K562 (cell line): ENCODE measurements around the gene ZNF740. TPM values are rescaled to one million over a fixed set of nuclear protein-coding genes. Genes with fewer than 3 reads are reported as not detected.

Experiments
- ARID1B ChIP-seq: fragments of 450-650 bp; IDR thresholded peaks from 2 replicates; pipeline ENCODE4 v1.6.1; 2016; ENCODE audit warnings: antibody characterized with exemption, mild to moderate bottlenecking, inconsistent platforms
- CBX2 ChIP-seq: fragments of 200-600 bp; sonication (generic); IDR thresholded peaks from one replicate; pipeline ENCODE4 v1.6.1; 2012; ENCODE audit warnings: mild to moderate bottlenecking, low read length, inconsistent platforms; ENCODE audit not compliant: insufficient read depth, poor library complexity, severe bottlenecking
- CCAR2 ChIP-seq: fragments of 200-400 bp; formaldehyde crosslinking; IDR thresholded peaks from 2 replicates; pipeline ENCODE4 v1.6.1; 2017; ENCODE audit warnings: mild to moderate bottlenecking, low read depth, low read length
- COPS2 ChIP-seq: fragments of 450-650 bp; conservative IDR thresholded peaks from 2 replicates; pipeline ENCODE4 v1.6.1; 2016; ENCODE audit warnings: mild to moderate bottlenecking, moderate library complexity
- CREB1 ChIP-seq, 2 experiments: sonication (generic) in 1 of 2; formaldehyde crosslinking in 1 of 2; IDR thresholded peaks; 2 replicates each; pipeline versions ENCODE4 v1.6.1 to v1.8.0; 2012 to 2022; ENCODE audit warnings: inconsistent platforms in 1 of 2, mild to moderate bottlenecking in 1 of 2, missing genetic modification reagents in 1 of 2, moderate library complexity in 1 of 2
- EGR1 ChIP-seq: fragments of 450-650 bp; conservative IDR thresholded peaks from 2 replicates; pipeline ENCODE4 v1.6.1; 2017; ENCODE audit warnings: mild to moderate bottlenecking
- ELF4 ChIP-seq: fragments of 450-650 bp; formaldehyde crosslinking; IDR thresholded peaks from 2 replicates; pipeline ENCODE4 v1.4.0; 2022; ENCODE audit warnings: missing genetic modification characterization
- EP400 ChIP-seq: fragments of 450-650 bp; IDR thresholded peaks from 2 replicates; pipeline ENCODE4 v1.6.1; 2017; ENCODE audit warnings: antibody characterized with exemption, mild to moderate bottlenecking, moderate library complexity
- IRF2 ChIP-seq: sonication (generic); formaldehyde crosslinking; IDR thresholded peaks from 2 replicates; pipeline ENCODE4 v1.8.1; 2022; ENCODE audit warnings: mild to moderate bottlenecking, missing genetic modification reagents
- KAT8 ChIP-seq: fragments of 450-650 bp; IDR thresholded peaks from 2 replicates; pipeline ENCODE4 v1.6.1; 2016; ENCODE audit warnings: low read depth, mild to moderate bottlenecking
- NCOA4 ChIP-seq: fragments of 450-650 bp; IDR thresholded peaks from 2 replicates; pipeline ENCODE4 v1.6.1; 2018; ENCODE audit warnings: mild to moderate bottlenecking; ENCODE audit not compliant: partially characterized antibody
- ZKSCAN1 ChIP-seq: fragments of 150-350 bp; IDR thresholded peaks from 2 replicates; pipeline ENCODE4 v1.6.1; 2016; ENCODE audit warnings: low read depth, low read length
- ZNF263 ChIP-seq: sonication (generic); formaldehyde crosslinking; IDR thresholded peaks from 2 replicates; pipeline ENCODE4 v1.8.0; 2022; ENCODE audit warnings: mild to moderate bottlenecking, missing genetic modification reagents, borderline replicate concordance
- ZNF785 ChIP-seq: fragments of 250-450 bp; sonication (Bioruptor Pico); IDR thresholded peaks from 2 replicates; pipeline ENCODE4 v1.4.0; 2020; ENCODE audit warnings: mild to moderate bottlenecking
- polyA plus RNA-seq, 8 experiments: library from polyadenylated mRNA; depleted of rRNA in 4 of 8; stranded (reverse) in 5 of 8; unstranded in 3 of 8; fragments of >200 nt; fragmentation: Nextera tagmentation in 2 of 8; fragmentation: Illumina TruSeq in 1 of 8; extraction: Ambion mirVana in 2 of 8; extraction: Trizol in 1 of 8; gene quantifications; 2 replicates each; pipeline versions ENCODE4 v1.2.1 to v1.2.3, GENCODE V29; 2011 to 2014; ENCODE audit warnings: inconsistent platforms in 1 of 8, missing spikeins in 1 of 8
- total RNA-seq, 7 experiments: library from RNA; depleted of rRNA in 6 of 7; stranded (reverse); fragments of >200 nt in 6 of 7; fragmentation: Illumina TruSeq in 2 of 7; extraction: Trizol in 2 of 7; gene quantifications; 2 replicates each; pipeline versions ENCODE4 v1.2.1 to v1.2.3, GENCODE V29; 2011 to 2021; ENCODE audit warnings: low replicate concordance in 1 of 7
- TF ChIP-seq, protein P1 (sequence below): sonication (generic); formaldehyde crosslinking; IDR thresholded peaks from 2 replicates; pipeline ENCODE4 v1.8.1; 2022; ENCODE audit warnings: missing genetic modification reagents
- TF ChIP-seq, protein P2 (sequence below): fragments of 250-450 bp; sonication (Bioruptor Pico); IDR thresholded peaks from 2 replicates; pipeline ENCODE4 v1.5.0; 2022; ENCODE audit warnings: mild to moderate bottlenecking
- TF ChIP-seq, protein P3 (sequence below): IDR thresholded peaks from 2 replicates; pipeline ENCODE4 v1.6.1; 2011; ENCODE audit not compliant: insufficient read length; ENCODE audit errors: extremely low read depth
- TF ChIP-seq, protein P4 (sequence below), 2 experiments: fragments of 250-450 bp in 1 of 2; fragments of 450-650 bp in 1 of 2; sonication (Bioruptor Pico) in 1 of 2; IDR thresholded peaks; 2 replicates each; pipeline versions ENCODE4 v1.6.1 to v1.8.0; 2016 to 2021; ENCODE audit warnings: mild to moderate bottlenecking in 2 of 2, moderate library complexity in 2 of 2, missing compliant biosample characterization in 1 of 2, missing genetic modification characterization in 1 of 2
- TF ChIP-seq, protein P5 (sequence below): fragments of 250-450 bp; sonication (Bioruptor Pico); IDR thresholded peaks from 2 replicates; pipeline ENCODE4 v1.5.0; 2021; ENCODE audit warnings: mild to moderate bottlenecking, moderate library complexity

ZNF740 gene
- total and polyA plus RNA-seq, 9 of the 15 experiments (the other 6 are each of a cell fraction or from before 2014, with no cell fraction given), result 0.57 to 46.4 (median 18.6) TPM

DNA sequence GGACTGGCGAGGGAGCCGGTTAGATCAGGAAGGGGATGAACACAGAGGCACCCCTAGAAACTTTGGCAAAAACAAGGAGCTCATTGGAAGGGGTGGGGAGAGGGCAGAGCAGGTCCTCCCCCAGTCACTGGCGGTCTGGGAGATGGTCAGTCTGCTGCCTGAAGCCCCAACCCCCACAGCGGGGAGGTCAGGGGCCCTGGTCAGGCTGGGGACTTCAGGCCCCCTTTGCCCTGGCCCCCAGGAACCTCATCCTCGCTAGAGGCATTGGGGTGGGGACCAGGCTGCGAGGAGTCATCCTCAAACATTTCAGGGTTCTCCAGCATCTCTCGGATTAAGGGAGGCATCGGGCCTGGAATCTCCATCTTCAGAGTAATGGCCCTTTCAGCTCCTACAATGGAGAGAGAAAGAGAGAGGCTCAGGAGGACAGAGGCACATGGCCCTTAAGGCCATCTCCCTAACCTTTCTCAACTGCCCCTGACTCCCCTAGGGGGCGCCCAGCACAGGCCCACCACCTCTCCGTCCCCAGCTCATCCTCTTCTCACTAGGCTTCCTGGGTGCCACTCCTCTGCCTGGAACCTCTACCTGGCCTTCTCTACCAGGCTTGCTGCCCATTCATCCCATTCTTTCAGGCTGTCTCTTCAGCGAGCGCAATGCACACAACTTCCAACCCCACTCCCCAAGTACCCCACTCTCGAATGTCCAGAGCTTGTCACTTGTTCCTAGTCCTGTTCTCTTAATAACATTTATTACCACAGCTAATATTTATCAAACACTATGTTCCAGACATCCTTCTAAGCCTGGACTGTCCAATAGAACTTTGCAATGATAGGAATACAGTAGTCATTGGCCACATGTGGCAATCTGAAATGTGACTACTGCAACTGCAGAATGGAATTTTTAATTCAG lies 31.2 kb downstream of the ZNF740 start (continued):
- TF ChIP-seq, protein P1, sequence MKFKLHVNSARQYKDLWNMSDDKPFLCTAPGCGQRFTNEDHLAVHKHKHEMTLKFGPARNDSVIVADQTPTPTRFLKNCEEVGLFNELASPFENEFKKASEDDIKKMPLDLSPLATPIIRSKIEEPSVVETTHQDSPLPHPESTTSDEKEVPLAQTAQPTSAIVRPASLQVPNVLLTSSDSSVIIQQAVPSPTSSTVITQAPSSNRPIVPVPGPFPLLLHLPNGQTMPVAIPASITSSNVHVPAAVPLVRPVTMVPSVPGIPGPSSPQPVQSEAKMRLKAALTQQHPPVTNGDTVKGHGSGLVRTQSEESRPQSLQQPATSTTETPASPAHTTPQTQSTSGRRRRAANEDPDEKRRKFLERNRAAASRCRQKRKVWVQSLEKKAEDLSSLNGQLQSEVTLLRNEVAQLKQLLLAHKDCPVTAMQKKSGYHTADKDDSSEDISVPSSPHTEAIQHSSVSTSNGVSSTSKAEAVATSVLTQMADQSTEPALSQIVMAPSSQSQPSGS, result no peak
- no peak for TF ChIP-seq NCOA4
- TF ChIP-seq EGR1, result no peak
- peak; percentile 40; the same call in 1 of the 2 replicates for TF ChIP-seq EP400
- TF ChIP-seq ZKSCAN1, result no peak
- TF ChIP-seq, protein P2, sequence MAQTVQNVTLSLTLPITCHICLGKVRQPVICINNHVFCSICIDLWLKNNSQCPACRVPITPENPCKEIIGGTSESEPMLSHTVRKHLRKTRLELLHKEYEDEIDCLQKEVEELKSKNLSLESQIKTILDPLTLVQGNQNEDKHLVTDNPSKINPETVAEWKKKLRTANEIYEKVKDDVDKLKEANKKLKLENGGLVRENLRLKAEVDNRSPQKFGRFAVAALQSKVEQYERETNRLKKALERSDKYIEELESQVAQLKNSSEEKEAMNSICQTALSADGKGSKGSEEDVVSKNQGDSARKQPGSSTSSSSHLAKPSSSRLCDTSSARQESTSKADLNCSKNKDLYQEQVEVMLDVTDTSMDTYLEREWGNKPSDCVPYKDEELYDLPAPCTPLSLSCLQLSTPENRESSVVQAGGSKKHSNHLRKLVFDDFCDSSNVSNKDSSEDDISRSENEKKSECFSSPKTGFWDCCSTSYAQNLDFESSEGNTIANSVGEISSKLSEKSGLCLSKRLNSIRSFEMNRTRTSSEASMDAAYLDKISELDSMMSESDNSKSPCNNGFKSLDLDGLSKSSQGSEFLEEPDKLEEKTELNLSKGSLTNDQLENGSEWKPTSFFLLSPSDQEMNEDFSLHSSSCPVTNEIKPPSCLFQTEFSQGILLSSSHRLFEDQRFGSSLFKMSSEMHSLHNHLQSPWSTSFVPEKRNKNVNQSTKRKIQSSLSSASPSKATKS (CRISPR knock-in tag), result no peak
- TF ChIP-seq ELF4 (CRISPR knock-in tag), result no peak
- TF ChIP-seq, protein P3, sequence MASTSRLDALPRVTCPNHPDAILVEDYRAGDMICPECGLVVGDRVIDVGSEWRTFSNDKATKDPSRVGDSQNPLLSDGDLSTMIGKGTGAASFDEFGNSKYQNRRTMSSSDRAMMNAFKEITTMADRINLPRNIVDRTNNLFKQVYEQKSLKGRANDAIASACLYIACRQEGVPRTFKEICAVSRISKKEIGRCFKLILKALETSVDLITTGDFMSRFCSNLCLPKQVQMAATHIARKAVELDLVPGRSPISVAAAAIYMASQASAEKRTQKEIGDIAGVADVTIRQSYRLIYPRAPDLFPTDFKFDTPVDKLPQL, result no peak
- no peak for TF ChIP-seq KAT8
- TF ChIP-seq, protein P4, sequence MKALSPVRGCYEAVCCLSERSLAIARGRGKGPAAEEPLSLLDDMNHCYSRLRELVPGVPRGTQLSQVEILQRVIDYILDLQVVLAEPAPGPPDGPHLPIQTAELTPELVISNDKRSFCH (CRISPR knock-in tag; IDR thresholded peaks at IDR 0.05), result no peak
- TF ChIP-seq, protein P4 (tag; IDR thresholded peaks at IDR 0.05), result no peak
- no peak for TF ChIP-seq ZNF785 (CRISPR knock-in tag)
- 0 out of 2 replicates have a peak, but pooled peaks have one; percentile 18 for TF ChIP-seq ZNF263
- TF ChIP-seq COPS2, result no peak
- no peak for TF ChIP-seq CCAR2
- TF ChIP-seq ARID1B, result no peak
- TF ChIP-seq CREB1 (IDR thresholded peaks at IDR 0.05), result no peak
- TF ChIP-seq CREB1 (CRISPR knock-in tag; IDR thresholded peaks at IDR 0.05), result no peak
- TF ChIP-seq, protein P5, sequence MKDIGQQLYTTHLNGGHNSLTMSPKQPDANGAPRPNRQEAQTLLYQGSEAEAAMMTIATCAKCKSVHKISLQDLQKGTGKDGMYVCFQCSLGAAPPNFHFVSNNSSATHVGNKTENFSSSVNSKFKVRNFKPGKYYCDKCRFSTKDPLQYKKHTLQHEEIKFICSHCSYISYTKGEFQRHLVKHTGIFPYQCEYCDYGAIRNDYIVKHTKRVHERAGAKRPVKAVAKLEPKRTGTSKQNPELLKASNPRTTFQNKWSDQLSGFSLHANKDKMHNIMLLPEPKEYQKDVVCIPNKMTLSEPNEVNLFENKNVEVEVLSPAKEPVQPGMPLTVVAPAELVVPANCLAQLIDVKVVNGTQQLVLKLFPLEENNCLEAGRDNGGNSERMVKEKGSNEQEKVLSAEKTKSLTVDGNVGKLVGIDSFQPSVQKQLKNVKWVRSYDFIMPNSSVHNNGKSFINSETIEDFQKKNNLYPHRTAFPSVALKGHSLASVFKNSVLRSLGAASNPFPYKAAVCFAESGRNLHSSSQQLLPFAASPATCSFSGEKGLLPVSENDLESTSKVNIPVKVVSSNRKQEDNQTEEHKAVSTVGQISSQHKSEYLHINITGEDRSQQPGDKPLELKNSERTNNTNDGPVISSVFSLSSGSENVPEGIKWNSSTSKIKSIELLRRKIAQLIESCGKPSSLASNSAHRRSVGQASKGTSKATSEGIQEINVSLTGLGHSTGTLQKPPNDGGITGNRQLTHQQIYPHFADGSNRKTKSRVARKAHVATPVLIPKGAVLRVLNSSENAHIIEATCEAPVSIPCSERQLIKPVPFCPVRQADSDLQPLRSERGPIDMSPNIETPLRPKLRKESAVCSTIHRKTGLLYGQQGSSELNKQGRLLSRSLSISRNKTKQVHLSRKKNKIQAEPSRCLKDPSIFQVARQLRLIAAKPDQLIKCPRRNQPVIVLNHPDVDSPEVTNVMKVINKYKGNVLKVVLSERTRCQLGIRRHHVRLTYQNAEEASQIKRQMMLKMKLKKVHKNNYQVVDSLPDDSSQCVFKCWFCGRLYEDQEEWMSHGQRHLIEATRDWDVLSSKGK (CRISPR knock-in tag), result no peak
- TF ChIP-seq CBX2, result no peak
- no peak for TF ChIP-seq IRF2
